ENCODE measurements around the gene SPCS1. TPM values are rescaled to one million over a fixed set of nuclear protein-coding genes. Genes with fewer than 3 reads are reported as not detected.
"Not testable (repeated sequence)": the region's sequence is repeated elsewhere in the genome, so short reads cannot be mapped to it uniquely, and the experiment has no call there.

The SPCS1 gene
- polyA plus RNA-seq, 1 donor (not counting 4 experiments of a cell fraction or from before 2014, with no cell fraction given), result 140 TPM

DNA sequence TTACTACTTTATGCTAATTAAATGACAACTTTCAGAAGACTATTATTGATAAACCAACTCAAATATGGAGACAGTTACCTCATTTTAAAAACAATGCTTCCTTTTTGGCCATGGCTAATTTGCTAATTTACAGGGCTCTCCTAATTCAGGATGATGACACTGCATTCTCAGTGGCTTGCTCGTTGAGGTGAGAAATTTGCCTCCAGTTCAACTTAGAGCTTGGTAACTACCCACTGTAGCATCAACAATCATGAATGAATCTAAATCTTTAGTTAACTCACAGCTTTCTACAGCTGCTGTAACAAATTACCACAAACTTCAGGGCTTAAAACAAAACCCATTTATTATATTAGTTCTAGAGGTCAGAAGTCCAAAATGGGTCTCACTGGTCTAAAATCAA, 34.2 kb upstream of the SPCS1 start:
- dilution Hi-C loops (cut with MboI; ENCODE audit: extremely low pct_ligation_motif_present, low sequenced_read_pairs), result no loop called here
- Histone ChIP-seq H3K4me3 (ENCODE audit: control insufficient read depth in 2 of 3, extremely low read depth in 1 of 3, insufficient read depth in 2 of 3, low read depth in 1 of 3, low read length in 3 of 3) (no peak overlapping the region), H3K4me2 (ENCODE audit: control insufficient read depth, extremely low read depth, insufficient read depth, low read depth, low read length) (peak overlapping the region; percentile 29), H3K36me3 (ENCODE audit: control insufficient read depth in 2 of 2, extremely low read depth in 1 of 2, insufficient read depth in 2 of 2, low read length in 2 of 2) (peaks cover 4 to 13% of the 10 kb centered on the region in 2 experiments), H3K27ac (ENCODE audit: control insufficient read depth, insufficient read depth, low read length) (peak overlapping the region; percentile 66), H2AFZ (ENCODE audit: control insufficient read depth, low read length) (no peak overlapping the region), H3K9ac (ENCODE audit: control insufficient read depth, extremely low read depth, insufficient read depth, low read length) (no peak overlapping the region), H3K9me3 (ENCODE audit: control insufficient read depth, low read depth, low read length) (no peaks in the 10 kb centered on the region), H3K9me1 (ENCODE audit: control insufficient read depth, extremely low read depth, insufficient read depth, low read length) (no peaks in the 10 kb centered on the region), H3K79me2 (ENCODE audit: control insufficient read depth, insufficient read depth, low read length) (peaks cover 5% of the 10 kb centered on the region), H4K20me1 (ENCODE audit: control insufficient read depth, extremely low read depth, insufficient read depth, low read length) (no peaks in the 10 kb centered on the region), H3K4me1 (ENCODE audit: control insufficient read depth, extremely low read depth, insufficient read depth, low read length) (peaks cover 25% of the 10 kb centered on the region), H3K27me3 (ENCODE audit: control insufficient read depth, extremely low read depth, insufficient read depth, low read length) (no peaks in the 10 kb centered on the region)
- DNase-seq (ENCODE audit: low read depth, low spot score) (no peak), FAIRE-seq (peak; percentile 49)
- TF ChIP-seq EZH2 (IDR thresholded peaks at IDR 0.05; ENCODE audit: low read length), result no peak
- TF ChIP-seq, protein P1, sequence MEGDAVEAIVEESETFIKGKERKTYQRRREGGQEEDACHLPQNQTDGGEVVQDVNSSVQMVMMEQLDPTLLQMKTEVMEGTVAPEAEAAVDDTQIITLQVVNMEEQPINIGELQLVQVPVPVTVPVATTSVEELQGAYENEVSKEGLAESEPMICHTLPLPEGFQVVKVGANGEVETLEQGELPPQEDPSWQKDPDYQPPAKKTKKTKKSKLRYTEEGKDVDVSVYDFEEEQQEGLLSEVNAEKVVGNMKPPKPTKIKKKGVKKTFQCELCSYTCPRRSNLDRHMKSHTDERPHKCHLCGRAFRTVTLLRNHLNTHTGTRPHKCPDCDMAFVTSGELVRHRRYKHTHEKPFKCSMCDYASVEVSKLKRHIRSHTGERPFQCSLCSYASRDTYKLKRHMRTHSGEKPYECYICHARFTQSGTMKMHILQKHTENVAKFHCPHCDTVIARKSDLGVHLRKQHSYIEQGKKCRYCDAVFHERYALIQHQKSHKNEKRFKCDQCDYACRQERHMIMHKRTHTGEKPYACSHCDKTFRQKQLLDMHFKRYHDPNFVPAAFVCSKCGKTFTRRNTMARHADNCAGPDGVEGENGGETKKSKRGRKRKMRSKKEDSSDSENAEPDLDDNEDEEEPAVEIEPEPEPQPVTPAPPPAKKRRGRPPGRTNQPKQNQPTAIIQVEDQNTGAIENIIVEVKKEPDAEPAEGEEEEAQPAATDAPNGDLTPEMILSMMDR (optimal IDR thresholded peaks at IDR 0.05 in 1 of 3, IDR thresholded peaks at IDR 0.05 in 1 of 3, conservative IDR thresholded peaks at IDR 0.05 in 1 of 3; ENCODE audit: extremely low read depth in 1 of 3, insufficient read depth in 2 of 3, low read length in 3 of 3), result no peak

DNA sequence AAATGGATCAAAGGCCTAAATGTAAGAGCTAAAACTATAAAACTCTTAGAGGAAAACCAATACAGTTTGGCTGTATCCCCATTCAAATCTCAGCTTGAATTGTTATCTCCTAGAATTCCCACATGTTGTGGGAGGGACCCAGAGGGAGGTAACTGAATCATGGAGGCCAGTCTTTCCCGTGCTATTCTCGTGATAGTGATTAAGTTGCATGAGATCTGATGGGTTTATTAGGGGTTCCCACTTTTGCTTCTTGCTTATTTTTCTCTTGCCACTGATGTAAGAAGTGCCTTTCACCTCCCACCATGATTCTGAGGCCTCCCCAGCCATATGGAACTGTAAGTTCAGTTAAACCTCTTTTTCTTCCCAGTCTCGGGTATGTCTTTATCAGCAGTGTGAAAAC, 29.7 kb upstream of the SPCS1 start:
- dilution Hi-C loops (cut with MboI; ENCODE audit: extremely low pct_ligation_motif_present, low sequenced_read_pairs); H3K4me2 ChIP-seq (ENCODE audit: control insufficient read depth, extremely low read depth, insufficient read depth, low read depth, low read length); FAIRE-seq; H3K9me1 ChIP-seq (ENCODE audit: control insufficient read depth, extremely low read depth, insufficient read depth, low read length); H3K9me3 ChIP-seq (ENCODE audit: control insufficient read depth, low read depth, low read length); H3K4me3 ChIP-seq (ENCODE audit: control insufficient read depth in 2 of 3, extremely low read depth in 1 of 3, insufficient read depth in 2 of 3, low read depth in 1 of 3, low read length in 3 of 3); DNase-seq (ENCODE audit: low read depth, low spot score); H4K20me1 ChIP-seq (ENCODE audit: control insufficient read depth, extremely low read depth, insufficient read depth, low read length); H3K27ac ChIP-seq (ENCODE audit: control insufficient read depth, insufficient read depth, low read length); H3K9ac ChIP-seq (ENCODE audit: control insufficient read depth, extremely low read depth, insufficient read depth, low read length); H2AFZ ChIP-seq (ENCODE audit: control insufficient read depth, low read length); H3K27me3 ChIP-seq (ENCODE audit: control insufficient read depth, extremely low read depth, insufficient read depth, low read length): not testable (repeated sequence)
- Histone ChIP-seq H3K36me3 (ENCODE audit: control insufficient read depth in 2 of 2, extremely low read depth in 1 of 2, insufficient read depth in 2 of 2, low read length in 2 of 2) (peaks cover 17 to 25% of the 10 kb centered on the region in 2 experiments), H3K79me2 (ENCODE audit: control insufficient read depth, insufficient read depth, low read length) (peaks cover 12% of the 10 kb centered on the region), H3K4me1 (ENCODE audit: control insufficient read depth, extremely low read depth, insufficient read depth, low read length) (peaks cover 19% of the 10 kb centered on the region)

All from keratinocyte (primary cell).